Measurements from ENCODE around the gene UGT1A6.
"Not testable (repeated sequence)": the region's sequence is repeated elsewhere in the genome, so short reads cannot be mapped to it uniquely, and the experiment has no call there.

The UGT1A6 gene

DNA sequence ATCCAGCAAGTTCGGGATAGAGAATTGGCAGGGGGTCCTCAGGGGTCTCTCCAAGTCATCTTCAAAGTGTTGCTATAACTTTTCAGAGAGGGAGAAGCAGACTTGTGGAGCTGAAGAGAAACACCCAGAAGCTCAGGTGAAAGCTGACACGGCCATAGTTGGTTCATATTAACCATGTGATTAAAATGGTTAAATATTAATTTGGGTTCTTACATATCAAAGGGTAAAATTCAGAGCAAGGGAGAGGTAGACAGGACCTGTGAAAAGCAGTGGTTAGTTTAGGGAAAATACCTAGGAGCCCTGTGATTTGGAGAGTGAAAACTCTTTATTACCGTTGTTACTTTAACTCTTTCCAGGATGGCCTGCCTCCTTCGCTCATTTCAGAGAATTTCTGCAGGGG is at the start of gene UGT1A6:
TSS of gene UGT1A6 (plus strand) at position 243 of the 400 bp plus-strand sequence. CDS start at position 358, 115 bp downstream.
- DNase-seq (ENCODE audit: low read depth in 2 of 3, low spot score in 2 of 3) = no peak

GRCh38 chr2:233643128-233643527 is 49.6 kb upstream of the UGT1A6 start:
- no peak for DNase-seq (ENCODE audit: low read depth in 2 of 3, low spot score in 2 of 3)

GRCh38 chr2:233646033-233646432 is 46.7 kb upstream of the UGT1A6 start:
- DNase-seq (ENCODE audit: low read depth in 2 of 3, low spot score in 2 of 3) = not testable (repeated sequence)

GRCh38 chr2:233650981-233651380 is 41.7 kb upstream of the UGT1A6 start:
- no peak for DNase-seq (ENCODE audit: low read depth in 2 of 3, low spot score in 2 of 3)

DNA sequence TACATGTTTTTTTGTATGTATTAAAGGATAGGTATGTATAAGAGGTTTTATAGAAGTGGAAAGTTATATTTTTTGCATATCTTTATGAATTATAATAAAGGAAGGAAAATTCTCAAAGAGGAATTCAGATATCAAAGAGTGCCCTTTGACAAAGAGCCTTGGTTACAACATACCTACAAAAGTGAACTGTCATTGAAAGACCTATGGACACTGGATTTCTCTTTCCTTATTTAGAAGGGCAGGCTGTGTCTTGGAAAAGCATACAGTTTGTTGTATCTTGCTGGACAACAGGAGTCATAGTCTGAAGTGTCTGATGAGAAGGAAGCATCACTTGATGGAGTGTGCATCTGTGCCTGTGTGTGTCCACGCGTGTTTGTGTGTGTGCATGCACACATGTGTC is 41.3 kb upstream of the UGT1A6 start:
- no peak for DNase-seq (ENCODE audit: low read depth in 2 of 3, low spot score in 2 of 3)

- no peak for DNase-seq (ENCODE audit: low read depth in 2 of 3, low spot score in 2 of 3)
Observed at GRCh38 chr2:233654501-233654900, 38.2 kb upstream of the UGT1A6 start.

DNA sequence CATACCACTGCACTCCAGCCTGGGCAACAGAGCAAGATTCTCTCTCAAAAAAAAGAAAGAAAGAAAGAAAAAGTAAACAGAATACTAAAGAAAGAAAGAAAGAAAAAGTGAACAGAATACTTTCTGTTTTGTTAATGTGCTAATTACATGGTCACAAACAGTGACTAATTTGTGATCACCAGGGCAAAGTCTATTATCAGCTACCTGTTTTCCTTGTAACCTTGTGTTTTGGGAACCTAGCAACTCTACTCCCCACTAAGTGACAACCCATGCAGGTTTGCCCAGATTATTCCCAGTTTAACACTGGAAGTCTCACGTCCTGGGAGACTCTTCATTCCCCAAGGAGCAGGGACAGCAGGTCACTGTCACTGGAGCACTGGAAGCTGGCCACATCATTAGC is 37.6 kb upstream of the UGT1A6 start:
- no peak for DNase-seq (ENCODE audit: low read depth in 2 of 3, low spot score in 2 of 3)

DNA sequence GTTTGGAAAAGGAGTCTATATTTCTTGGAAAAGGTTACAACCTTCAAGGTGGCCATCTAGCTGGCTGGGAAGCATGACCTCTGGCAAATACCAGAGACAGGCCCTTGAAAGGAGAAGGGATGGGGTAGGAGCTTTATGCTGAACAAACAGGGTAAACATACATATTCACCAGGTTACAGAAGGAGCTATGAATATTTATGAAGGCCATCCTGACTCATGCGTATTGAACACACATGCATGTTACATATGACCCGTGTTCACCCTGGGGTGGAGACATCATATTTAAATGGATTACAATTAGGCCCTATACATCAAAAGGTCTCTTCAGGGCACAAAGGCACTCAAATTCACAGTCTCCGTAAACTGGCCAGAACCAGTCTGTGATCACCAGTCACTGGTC is 36.7 kb upstream of the UGT1A6 start:
- DNase-seq (ENCODE audit: low read depth in 2 of 3, low spot score in 2 of 3) = not testable (repeated sequence)

GRCh38 chr2:233656443-233656842 is 36.2 kb upstream of the UGT1A6 start:
- DNase-seq (ENCODE audit: low read depth in 2 of 3, low spot score in 2 of 3) = no peak

DNA sequence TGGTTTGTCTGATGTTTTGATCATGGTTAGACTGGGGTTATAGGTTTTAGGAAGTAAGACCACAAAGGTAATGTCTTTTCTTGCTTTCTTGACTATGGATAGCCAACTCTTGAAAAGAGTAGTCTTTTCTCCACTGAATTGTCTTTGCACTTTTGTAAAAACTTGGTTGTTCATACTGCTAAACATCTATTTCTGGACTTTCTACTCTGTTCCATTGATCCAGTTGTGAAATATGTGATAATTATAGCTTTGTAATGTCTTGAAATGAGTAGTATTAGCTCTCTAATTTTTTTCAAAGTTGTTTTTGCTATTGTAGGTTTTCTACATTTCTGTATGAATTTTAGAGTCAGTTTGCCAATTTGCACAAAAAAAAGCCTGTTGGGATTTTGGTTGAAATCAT is 34.1 kb upstream of the UGT1A6 start:
- DNase-seq (ENCODE audit: low read depth in 2 of 3, low spot score in 2 of 3) = no peak

- no peak for DNase-seq (ENCODE audit: low read depth in 2 of 3, low spot score in 2 of 3)
Observed at GRCh38 chr2:233663911-233664310, 28.8 kb upstream of the UGT1A6 start.

- DNase-seq (ENCODE audit: low read depth in 2 of 3, low spot score in 2 of 3) = no peak
Observed at GRCh38 chr2:233668605-233669260, 24.0 kb upstream of the UGT1A6 start.

DNA sequence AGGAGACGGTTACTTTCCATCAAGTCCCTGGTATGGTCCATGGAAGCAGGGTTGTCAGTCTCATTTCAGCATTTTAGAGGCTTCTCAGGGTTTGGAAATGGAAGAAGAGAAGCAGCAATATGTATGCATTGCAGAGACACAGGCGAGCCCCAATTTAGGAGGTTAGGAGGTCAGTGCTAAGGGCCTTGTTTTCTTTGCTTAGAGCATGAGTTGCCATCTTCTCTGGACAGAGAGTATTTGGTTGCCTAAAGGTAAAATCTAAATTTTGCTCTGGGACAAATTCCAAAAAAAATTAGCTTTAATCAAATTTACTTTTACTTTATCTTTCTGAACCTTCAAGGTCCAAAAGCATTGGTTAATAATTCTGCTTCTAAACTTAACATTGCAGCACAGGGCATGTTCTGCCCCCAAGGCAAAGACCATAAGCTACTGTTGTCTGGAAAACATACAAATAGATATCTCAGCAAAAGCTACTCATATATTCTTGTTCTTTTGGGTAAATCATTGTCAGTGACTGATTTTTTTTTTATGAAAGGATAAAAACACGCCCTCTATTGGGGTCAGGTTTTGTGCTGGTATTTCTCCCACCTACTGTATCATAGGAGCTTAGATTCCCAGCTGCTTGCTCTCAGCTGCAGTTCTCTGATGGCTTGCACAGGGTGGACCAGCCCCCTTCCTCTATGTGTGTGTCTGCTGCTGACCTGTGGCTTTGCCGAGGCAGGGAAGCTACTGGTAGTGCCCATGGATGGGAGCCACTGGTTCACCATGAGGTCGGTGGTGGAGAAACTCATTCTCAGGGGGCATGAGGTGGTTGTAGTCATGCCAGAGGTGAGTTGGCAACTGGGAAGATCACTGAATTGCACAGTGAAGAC is 21.2 kb upstream of the UGT1A6 start, which contains the start of gene UGT1A9:
TSS of gene UGT1A9 (plus strand) at position 609 of the 872 bp plus-strand sequence. CDS start at position 646, 37 bp downstream.
- DNase-seq (ENCODE audit: low read depth in 2 of 3, low spot score in 2 of 3) = no peak

- DNase-seq (ENCODE audit: low read depth in 2 of 3, low spot score in 2 of 3) = no peak
Observed at GRCh38 chr2:233672886-233673285, 19.8 kb upstream of the UGT1A6 start.

DNA sequence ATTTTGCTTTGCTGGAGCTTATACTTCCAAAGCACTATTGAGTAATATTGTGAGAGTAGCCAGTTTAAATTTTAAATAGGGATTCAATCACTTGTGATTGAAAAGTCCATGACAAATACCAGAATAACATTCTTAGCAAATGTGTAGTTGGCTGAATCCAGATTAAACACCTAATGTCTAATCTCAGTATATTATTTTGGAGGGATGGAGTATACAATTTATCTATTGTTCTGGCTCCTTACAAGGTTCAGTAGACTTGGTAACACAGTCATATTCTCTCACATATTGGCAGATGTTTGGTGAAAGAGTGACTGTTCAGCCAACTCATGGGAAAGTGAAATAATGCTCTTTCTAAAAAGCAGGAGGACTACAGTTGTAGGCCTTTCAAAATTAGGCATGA is 18.8 kb upstream of the UGT1A6 start:
- DNase-seq (ENCODE audit: low read depth in 2 of 3, low spot score in 2 of 3) = no peak

DNA sequence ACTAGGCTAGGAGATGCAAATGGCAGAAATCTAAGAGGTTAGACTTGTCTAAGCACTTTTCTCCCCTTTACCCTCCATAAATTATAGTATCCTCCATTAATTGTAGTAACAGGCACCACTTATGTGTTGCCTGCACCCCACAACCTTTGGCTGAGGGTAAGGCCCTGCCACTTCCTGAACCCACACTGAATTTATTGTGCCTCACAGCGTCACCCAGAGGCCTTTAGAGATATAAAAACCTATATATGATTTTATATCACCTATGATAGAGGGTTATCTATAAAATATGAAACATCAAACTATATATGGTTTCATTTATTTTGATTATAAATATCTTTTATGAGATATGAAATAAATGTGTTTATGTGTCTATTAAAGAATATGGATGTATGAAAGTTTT is 18.4 kb upstream of the UGT1A6 start:
- DNase-seq (ENCODE audit: low read depth in 2 of 3, low spot score in 2 of 3) = no peak

DNA sequence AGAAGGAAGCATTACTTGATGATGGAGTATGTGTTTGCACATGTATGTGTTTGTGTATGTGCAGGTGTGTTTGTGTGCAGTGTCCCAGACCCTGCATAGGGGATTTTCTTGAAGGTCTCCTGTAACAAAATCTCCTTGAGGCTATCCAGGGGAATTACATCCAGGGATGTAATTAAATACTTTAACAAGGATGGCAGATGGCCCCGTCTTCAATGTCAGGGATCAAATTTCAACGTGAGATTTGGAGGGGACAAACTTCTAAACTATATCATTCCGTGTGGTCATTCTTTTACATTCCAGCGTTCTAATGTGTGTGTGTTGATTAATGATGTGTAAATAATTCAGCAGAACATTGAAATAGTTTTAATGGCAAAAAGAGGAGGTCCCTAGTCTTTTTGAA is 17.7 kb upstream of the UGT1A6 start:
- DNase-seq (ENCODE audit: low read depth in 2 of 3, low spot score in 2 of 3) = no peak

GRCh38 chr2:233676046-233676445 is 16.6 kb upstream of the UGT1A6 start:
- DNase-seq (ENCODE audit: low read depth in 2 of 3, low spot score in 2 of 3) = no peak

DNA sequence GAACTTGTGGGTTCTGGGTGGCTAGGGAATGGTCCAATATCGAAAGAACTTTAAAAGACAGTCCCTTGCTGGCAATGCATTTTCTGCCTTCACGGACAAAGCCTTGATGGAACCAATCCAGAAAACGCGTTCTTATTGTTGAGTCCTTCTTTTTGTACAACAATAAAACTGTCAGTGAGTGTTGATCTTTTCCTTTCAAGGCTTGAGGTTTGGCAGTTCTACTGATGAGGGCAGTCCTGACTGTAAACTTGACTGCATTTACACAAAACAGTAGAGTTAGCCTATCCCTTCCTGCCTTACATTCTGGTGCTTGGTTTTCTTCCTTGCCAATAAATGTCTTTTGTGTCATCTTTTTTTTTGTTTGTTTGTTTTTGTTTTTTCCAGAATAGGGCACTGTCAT is 13.5 kb upstream of the UGT1A6 start:
- no peak for DNase-seq (ENCODE audit: low read depth in 2 of 3, low spot score in 2 of 3)

GRCh38 chr2:233680361-233681045 is 12.2 kb upstream of the UGT1A6 start:
- DNase-seq (ENCODE audit: low read depth in 2 of 3, low spot score in 2 of 3) = no peak

- DNase-seq (ENCODE audit: low read depth in 2 of 3, low spot score in 2 of 3) = no peak
Observed at GRCh38 chr2:233681521-233682099, 11.1 kb upstream of the UGT1A6 start, which contains the start of gene UGT1A7. UGT1A7 (plus strand) TSS chr2:233681901; CDS start chr2:233681938, 37 bp downstream.

Data from activated CD8-positive, alpha-beta memory T cell treated with anti-CD3 and anti-CD28 coated beads for 48 hours (primary cell).